ENCODE data around the gene MRPL53. TPM values are rescaled to one million over a fixed set of nuclear protein-coding genes. Genes with fewer than 3 reads are reported as not detected.

MRPL53 gene
- total RNA-seq, 4 donors from 2014 or later: 8.8 to 101 (median 45.8) TPM

DNA sequence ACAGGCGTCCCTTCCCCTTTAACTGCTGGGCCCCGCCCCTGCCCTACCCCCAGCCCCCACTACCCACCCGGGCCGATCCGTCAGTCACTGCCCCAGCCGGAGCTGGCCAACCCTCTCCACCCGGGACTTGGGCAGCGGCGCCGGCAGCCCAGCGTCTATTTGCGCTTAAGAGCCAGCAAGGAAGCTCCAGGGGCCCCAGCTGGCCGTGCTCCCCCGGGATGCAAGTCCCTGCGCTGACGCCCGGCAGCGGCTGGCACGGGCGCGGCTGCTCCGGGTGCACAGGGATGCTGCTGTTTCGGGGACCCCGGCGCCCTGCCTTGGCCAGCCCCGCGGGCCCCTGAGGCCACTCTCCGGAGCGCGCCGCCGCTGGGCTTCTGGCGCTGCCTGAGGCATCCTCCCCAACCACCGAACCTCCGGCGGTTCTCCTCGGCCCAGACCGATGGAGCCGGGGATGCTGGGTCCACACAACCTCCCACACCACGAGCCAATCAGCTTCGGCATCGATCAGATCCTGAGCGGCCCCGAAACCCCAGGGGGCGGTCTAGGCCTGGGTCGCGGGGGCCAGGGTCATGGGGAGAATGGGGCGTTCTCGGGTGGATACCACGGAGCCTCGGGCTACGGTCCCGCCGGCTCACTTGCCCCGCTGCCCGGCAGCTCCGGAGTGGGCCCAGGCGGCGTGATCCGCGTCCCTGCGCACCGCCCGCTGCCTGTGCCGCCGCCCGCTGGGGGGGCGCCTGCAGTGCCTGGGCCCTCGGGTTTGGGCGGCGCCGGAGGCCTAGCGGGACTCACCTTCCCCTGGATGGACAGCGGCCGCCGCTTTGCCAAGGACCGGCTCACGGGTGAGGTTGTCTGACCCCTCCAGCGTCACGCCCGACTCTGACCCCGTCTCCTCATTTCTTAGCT is 42.1 kb upstream of the MRPL53 start, which contains the start of gene TLX2:
TSS of gene TLX2 (plus strand) at position 83 of the 903 bp plus-strand sequence. CDS start at position 440, 357 bp downstream.
- no peak within 1 kb of the TSS for H3K4me3 ChIP-seq

DNA sequence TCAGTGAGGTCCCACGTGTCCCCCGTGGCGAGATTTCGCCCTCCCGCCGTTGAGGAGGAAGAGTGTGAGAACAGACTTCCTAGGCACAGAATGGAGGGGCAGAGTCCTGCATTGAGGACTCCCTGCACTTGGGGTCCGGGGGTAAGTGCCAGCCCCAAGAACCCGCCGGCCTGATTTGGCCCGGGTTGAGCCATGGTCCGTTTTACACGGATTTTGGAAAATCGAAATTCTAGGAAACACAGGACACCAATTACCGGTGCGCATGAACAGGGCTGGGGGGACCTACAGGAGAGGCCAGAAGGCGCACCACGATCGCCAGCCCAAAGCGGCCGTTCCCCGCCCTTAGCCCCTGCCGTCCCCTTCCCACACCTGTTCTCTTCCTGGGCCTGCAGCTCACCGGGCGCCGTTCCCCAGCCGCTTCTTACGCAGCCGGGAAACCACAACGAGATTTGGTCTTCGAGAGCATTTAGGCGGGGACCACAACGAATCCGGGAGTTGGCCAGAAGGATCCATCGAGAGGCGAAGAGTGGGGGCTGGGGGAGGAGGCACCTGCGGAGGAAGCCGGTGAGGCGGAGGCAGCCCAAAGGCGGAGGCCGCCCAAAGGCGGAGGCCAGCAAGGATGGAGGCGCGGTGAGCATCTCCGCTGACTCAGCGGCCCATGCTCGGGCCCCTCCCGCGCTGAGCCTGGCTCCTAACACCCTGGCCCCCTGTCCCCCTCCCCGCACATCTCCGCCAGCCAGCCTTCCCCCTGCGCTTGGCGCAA is 41.3 kb upstream of the MRPL53 start:
- Histone ChIP-seq H3K36me3 (no peaks in the 10 kb centered on the region), H3K27me3 (peaks cover 34 to 48% of the 10 kb centered on the region in 2 donors), H3K4me3 (no peak overlapping the region), H3K4me1 (peaks cover 0 to 12% of the 10 kb centered on the region in 2 donors), H3K9me3 (no peaks in the 10 kb centered on the region), H3K27ac (no peak overlapping the region)
- no peak for DNase-seq
- TF ChIP-seq, protein P1, sequence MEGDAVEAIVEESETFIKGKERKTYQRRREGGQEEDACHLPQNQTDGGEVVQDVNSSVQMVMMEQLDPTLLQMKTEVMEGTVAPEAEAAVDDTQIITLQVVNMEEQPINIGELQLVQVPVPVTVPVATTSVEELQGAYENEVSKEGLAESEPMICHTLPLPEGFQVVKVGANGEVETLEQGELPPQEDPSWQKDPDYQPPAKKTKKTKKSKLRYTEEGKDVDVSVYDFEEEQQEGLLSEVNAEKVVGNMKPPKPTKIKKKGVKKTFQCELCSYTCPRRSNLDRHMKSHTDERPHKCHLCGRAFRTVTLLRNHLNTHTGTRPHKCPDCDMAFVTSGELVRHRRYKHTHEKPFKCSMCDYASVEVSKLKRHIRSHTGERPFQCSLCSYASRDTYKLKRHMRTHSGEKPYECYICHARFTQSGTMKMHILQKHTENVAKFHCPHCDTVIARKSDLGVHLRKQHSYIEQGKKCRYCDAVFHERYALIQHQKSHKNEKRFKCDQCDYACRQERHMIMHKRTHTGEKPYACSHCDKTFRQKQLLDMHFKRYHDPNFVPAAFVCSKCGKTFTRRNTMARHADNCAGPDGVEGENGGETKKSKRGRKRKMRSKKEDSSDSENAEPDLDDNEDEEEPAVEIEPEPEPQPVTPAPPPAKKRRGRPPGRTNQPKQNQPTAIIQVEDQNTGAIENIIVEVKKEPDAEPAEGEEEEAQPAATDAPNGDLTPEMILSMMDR (IDR thresholded peaks at IDR 0.05): no peak
- no peak for TF ChIP-seq POLR2A (IDR thresholded peaks at IDR 0.05)
- intact Hi-C loops (cut with DNase I; ENCODE audit: low total_unique reads): no loop called here

More for the DNA sequence above, 42.1 kb upstream of the MRPL53 start, which contains the start of gene TLX2:
- no peaks in the 10 kb centered on the region for H3K9me3 ChIP-seq
- H3K27me3 ChIP-seq: peaks cover 34 to 49% of the 10 kb centered on the region in 2 donors
- no peak for DNase-seq
- H3K4me1 ChIP-seq: peaks cover 0 to 12% of the 10 kb centered on the region in 2 donors
- intact Hi-C loops (cut with DNase I; ENCODE audit: low total_unique reads): no loop called here
- TF ChIP-seq, protein P1 (IDR thresholded peaks at IDR 0.05): no peak
- no peak for TF ChIP-seq POLR2A (IDR thresholded peaks at IDR 0.05)
- H3K27ac ChIP-seq: no peak within 1 kb of the TSS
- H3K36me3 ChIP-seq: no peaks in the 10 kb centered on the region

DNA sequence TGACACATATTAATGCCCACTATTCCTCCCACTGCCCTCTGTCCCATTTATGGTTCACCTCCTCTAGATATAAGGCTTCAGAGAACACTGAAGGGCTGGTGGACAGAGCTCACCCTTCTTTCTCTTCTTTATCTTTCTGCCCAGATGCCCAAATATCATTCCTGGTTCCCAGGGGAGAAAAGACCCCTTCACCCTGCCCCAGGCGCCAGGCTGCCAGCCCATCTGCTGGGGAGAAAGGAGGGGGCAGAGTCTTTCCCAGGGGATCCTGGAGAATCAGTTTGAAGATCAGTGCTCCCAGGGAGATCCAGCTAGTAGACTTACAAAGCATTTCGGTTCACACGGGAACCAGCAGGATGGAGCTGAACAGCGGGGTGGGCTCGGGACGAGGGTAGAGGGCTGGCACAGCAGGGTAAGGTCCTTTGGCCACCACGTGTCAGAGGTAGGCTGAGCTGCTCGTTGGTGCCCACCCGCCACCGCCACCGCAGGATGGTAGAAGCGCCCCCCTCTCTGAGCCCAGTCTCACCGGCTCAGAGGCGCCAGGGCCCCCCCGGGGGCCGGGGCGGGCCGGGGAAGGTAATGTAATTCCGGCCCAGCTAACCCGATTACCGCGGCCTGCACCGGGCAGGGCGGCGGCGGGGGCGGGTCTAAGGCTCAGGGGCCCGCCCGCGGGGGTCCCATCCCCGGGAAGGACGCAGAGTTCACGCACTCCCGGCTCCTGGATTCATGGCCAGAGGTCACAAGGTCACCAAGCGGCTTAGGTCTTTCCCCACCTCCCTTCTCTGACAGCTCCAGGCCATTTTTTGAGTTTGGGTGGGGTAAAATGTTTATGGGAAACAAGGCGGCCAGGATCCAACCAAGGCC is 40.5 kb upstream of the MRPL53 start:
- H3K9me3 ChIP-seq: no peaks in the 10 kb centered on the region
- H3K4me3 ChIP-seq: no peak overlapping the region
- H3K27me3 ChIP-seq: peaks cover 34 to 41% of the 10 kb centered on the region in 2 donors
- DNase-seq: no peak
- no peaks in the 10 kb centered on the region for H3K36me3 ChIP-seq
- peaks cover 0 to 12% of the 10 kb centered on the region in 2 donors for H3K4me1 ChIP-seq
- intact Hi-C loops (cut with DNase I; ENCODE audit: low total_unique reads): no loop called here
- TF ChIP-seq, protein P1 (IDR thresholded peaks at IDR 0.05): no peak
- no peak for TF ChIP-seq POLR2A (IDR thresholded peaks at IDR 0.05)
- H3K27ac ChIP-seq: no peak overlapping the region

DNA sequence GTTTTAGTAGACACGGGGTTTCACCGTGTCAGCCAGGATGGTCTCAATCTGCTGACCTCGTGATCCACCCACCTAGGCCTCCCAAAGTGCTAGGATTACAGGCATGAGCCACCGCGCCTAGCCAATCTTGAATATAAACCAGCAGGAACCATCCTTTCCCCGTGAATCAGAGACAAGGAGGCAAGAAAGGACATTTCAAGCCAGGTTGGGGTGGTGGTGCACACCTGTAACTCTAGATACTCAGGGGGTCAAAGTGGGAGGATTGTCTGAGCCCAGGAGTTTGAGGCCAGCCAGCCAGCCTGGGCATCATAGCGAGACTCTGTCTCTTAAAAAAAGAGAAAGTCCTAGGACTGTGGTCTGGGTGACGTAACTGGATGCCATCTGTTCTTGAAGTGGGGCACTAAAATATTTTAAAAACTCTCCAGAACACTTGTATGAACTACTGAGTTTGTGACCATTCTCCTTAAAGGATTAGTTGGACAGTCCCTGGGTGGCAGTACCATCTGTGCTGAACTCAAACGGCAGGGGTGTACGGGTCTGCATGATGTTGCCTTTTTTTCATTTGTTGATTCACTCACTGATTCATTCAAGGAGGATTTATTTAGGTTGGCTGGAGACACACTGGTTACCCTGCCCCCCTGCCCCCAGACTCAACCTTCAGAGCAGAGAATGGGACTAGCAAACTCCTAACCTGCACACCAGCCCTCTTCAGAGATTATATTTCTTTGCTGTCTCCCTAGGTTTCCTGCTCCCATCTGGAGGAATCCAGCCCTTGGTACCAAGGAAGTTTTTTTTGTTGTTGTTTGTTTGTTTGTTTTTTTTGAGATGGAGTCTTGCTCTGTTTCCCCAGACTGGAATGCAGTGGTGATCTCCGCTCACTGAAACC is 38.9 kb upstream of the MRPL53 start:
- TF ChIP-seq, protein P1 (IDR thresholded peaks at IDR 0.05): no peak
- TF ChIP-seq POLR2A (IDR thresholded peaks at IDR 0.05): no peak
- Histone ChIP-seq H3K4me3 (no peak overlapping the region), H3K4me1 (peaks cover 0 to 18% of the 10 kb centered on the region in 2 donors), H3K27ac (no peak overlapping the region), H3K36me3 (no peaks in the 10 kb centered on the region), H3K27me3 (peaks cover 29 to 31% of the 10 kb centered on the region in 2 donors), H3K9me3 (no peaks in the 10 kb centered on the region)
- no peak for DNase-seq
- intact Hi-C loops (cut with DNase I; ENCODE audit: low total_unique reads): no loop called here
